Tibial nerve (tissue), 3 donors: ENCODE data around the gene ZNF319.

Source experiments
- CTCF ChIP-seq, 5 experiments: fragments of 200-600 bp in 3 of 5; fragments of 450-650 bp in 2 of 5; sonication (generic) in 3 of 5; IDR thresholded peaks; one replicate each; pipeline ENCODE4 v1.5.1; 2016 to 2019; ENCODE audit warnings: antibody characterized with exemption in 5 of 5, mild to moderate bottlenecking in 3 of 5, moderate library complexity in 2 of 5
- POLR2A ChIP-seq, 2 donors: fragments of 450-650 bp; IDR thresholded peaks; one replicate each; pipeline ENCODE4 v1.6.1; 2017; ENCODE audit warnings: antibody characterized with exemption in 2 of 2, mild to moderate bottlenecking in 2 of 2, moderate library complexity in 2 of 2

DNA sequence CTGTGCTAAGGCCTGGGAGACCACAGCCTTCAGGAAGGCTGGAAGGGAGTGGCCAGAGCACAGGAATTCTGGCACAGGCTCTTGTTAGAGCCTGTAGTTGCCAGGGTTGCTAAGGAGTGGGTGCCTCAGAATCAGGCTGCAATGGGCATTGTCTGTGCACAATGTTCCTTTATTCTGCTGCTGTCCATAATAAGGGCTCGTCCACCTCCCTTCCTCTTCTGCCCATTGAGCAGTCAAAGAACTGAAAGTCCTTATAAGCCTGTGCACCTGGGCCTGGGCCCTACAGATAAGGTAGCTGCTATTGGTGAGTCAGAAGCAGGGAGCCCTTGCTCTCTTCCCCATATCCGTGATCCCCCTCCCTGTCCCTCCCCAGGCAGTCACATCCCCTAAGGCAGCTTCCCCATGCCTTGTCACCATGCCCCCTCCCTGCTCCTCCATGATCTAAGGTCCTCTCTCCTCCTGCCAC, 24.1 kb downstream of the ZNF319 start:
- TF ChIP-seq POLR2A (IDR thresholded peaks at IDR 0.05) = no peak
- TF ChIP-seq CTCF (IDR thresholded peaks at IDR 0.05) = no peak
